NCI-H1105 (cell line): Measurements from ENCODE around the gene MPI.
"Not testable (repeated sequence)": the region's sequence is repeated elsewhere in the genome, so short reads cannot be mapped to it uniquely, and the experiment has no call there.

Experiments
- DNase-seq: peaks from one replicate; lab custom pipeline; 2025; lab: John Stamatoyannopoulos, UW

MPI gene

DNA sequence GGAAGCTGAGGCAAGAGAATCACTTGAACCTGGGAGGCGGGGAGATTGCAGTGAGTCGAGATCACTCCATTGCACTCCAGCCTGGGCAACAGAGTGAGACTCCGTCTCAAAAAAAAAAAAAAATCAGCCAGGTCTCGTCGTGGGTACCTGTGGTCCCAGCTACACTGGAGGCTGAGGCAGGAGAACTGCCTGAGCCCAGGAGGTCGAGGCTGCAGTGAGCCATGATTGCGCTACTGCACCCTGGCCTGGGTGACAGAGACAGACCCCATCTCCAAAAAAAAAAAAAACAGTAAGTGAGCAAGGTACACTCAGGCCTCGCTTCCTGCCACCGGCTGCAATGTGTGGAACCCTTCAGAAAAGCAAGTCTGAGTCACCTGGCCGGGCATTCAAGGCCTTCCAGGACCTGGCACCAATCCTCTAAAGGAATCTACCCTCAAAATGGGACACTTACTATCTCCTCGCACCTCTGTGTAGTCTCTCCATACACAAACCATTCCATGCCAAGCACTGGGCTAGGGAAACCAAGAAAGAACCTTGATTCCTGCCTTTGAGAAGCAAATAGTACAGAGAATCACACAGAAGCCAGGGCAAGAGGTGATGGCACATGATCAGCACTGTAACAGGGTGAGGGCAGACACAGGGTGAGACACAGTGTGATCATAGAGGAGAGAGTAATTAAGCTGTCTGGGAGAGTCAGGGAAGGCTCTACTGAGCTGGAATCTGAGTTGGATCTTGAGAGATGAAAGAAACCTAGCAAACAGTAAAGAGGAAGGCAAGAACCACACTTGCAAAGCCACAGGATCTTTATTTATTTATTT is 26.4 kb upstream of the MPI start:
- DNase-seq, result no peak

DNA sequence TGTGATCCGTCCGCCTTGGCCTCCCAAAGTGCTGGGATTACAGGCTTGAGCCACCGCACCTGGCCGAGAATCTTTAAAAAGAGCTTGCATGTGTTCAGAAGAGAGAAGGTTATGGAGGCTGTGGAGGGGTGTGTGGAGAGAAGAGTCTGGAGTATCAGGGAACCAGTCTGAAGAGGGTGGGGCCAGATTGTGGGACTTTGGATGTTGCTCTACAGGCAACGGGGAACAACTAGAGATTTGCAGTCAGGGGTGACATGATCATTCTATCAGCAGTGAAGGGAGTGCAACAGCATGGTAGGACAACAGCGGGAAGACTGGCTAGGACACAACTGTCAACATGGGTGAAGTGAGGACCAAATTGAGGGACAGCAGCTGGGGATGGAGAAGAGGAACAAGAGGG is 25.5 kb upstream of the MPI start:
- DNase-seq, result no peak

DNA sequence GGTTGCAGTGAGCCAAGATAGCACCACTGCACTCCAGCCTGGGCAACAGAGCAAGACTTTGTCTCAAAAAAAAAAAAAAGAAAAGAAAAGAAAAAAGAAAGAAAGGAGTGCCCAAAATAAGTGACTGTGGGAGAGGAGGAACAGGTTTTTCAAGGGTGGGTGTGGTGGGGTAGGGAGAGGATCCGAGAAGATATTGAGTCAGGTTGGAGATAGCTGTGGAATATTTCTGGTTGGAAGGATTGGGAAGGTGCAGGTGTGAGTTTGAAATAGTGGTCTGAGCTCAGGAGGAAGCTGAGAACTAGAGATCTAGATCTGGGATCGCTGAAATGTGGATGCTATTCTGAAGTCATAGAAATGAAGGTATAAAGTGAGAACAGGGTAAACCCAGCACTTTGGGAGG is 24.5 kb upstream of the MPI start:
- DNase-seq, result no peak

DNA sequence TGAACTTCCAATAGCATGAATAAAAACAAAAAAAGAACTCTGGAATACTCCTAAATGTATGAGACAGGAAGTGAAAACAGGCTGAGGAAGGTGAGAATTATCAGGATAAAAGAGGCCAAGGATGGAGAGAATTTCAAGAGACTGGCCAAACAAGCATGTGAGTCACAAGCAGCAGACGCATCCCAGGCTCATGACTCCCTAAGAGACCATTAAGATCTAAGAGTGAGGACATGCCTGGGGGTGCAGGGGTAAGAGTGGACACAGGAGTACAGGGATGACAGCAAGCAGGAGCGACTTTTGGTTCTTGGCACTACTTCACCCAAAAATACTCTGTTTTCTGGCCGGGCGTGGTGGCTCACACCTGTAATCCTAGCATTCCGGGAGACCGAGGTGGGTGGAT is 23.8 kb upstream of the MPI start:
- DNase-seq, result no peak

DNA sequence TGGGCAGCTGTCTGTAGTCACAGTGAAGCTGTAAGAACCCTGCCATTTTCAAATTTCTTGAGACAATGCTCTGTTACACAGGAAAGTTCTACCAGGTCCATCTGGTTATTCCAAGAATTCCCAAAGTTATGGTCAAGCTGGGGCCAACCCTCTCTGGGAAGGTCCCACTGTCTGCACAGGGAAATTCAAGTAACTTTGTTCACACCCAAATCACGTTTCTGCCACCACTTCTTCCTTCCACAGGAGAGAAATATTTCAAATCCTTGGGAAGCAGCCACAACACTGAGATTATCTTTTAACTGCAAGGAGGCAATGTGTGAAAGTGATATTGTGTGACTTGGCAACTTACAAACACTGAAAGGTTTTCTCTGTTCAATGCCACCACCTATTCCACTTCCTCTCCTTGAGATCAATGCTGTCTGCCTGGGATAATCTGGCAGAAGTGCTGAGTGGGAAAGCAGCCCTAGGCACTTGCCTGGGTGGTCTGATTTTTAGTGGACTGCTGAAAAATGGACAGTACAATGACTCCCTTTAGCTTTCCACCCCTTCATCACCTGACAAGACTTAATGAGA is 22.3 kb upstream of the MPI start:
- DNase-seq, result no peak

DNA sequence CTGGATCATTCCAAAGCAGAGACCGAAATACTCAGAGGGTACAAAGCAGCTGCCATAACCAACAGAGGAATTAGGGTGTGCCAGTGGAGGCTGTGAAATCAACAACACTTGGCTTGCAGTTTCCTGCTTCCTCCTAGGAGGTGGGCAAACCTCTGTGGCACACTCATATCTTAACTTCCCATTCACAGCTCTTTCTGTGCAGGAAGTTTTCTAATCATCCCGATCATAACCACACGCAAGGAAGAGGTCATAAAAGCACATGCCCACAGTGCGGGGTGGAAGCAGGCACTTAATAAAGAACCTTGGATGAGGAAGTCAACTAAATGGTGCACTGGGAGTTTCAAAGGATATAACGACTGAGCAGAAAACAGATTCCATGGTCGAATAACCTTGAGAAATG is 21.8 kb upstream of the MPI start:
- no peak for DNase-seq

DNA sequence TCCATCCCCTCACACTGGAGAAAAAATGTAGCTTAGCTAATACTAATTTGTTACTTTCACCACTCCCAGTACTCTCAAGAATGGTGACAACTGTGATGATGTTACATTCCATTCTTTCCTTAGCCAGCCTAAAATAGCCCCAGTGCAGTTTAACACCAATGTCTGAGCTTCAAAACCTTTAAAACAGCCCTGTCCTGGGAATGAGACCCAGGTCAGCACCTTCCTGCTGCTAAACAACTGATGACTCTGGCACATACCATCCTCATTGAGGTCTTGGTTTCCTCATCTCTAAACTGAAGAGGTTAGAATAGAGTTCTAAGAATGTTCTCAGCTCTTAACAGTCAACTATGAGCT is 20.5 kb upstream of the MPI start:
- no peak for DNase-seq

DNA sequence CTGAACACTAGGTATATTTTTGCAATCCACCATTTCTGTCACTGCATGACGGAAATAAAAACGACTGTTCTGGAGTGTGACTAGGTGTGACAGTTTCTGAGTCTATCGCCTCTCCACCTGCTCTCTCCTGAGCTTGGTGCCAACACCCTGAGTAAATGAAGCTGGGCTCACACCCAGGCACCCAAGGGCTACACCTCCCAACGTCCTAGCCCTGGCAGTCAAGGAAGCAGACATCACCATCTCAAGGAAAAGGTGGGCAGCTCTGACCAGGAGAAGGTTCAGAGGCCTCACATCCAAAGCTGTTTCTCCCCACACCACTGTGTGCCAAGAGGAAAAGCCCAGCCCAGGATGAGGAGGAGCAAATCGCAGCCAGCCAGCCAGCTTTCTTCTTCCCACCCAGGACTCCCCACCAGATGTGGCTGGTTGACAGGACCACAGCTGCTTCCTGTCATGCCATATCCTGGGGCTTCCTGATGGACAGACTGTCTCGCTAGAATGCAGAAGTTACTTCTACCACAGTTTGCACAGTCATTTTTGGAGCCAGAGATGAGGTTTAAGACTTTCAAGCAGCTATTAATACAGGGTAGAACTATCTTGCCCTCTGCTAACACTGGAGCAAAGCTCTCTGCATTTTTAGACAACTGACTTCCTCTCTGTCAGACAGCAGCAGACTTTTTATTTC is 20.0 kb upstream of the MPI start:
- no peak for DNase-seq

DNA sequence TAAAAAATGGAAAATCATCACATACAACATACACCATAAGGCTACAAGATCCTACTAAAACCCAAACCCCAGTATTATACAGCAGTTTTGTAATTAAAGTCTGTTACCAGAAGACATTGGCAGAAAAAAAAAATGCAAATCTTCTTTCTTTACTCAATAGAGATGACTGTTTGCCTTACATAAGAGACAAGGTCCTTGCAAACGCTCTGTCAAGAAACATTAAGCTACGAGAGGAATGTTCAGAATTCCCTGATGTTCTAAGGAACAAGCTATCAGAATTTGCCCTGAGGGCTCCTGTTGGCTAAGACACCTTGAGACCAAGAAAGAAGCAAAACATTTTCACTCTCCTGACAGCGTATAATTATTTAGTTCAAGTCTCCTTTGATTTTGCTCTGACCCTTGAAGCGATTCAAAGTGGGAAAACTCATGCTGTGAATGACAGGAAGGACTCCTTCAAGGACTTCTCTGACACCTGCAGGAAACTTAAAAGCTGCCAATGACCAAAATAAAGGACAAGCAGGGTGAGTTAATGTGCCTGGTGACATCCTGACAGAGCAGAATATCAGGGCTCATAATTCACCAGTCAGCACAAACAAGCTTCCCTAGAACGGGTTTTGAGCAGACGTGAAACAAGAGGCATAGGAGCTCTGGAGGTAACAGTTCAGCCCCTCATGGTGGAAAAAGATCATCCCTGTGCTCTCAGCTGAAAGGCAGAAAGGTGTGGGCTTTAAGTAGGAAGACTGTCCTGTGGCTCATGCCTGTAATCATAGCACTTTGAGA is 19.2 kb upstream of the MPI start:
- DNase-seq, result no peak

DNA sequence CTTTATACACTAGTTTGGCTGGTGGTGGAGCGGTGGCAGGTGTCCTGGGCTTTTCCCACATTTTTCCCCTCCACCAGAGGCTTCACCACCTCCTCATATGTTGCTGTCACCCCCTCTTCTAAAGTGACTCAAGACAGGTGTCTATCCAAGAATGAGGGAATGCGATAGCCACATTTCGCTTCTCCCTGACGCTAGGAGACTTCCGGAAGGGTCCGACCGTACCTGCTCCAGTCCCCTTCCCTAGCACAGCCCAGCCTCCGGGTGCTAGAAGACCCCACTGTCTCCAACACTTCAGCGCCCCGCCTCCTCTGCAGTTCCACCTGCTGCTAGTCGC is 17.2 kb upstream of the MPI start:
- no peak for DNase-seq

DNA sequence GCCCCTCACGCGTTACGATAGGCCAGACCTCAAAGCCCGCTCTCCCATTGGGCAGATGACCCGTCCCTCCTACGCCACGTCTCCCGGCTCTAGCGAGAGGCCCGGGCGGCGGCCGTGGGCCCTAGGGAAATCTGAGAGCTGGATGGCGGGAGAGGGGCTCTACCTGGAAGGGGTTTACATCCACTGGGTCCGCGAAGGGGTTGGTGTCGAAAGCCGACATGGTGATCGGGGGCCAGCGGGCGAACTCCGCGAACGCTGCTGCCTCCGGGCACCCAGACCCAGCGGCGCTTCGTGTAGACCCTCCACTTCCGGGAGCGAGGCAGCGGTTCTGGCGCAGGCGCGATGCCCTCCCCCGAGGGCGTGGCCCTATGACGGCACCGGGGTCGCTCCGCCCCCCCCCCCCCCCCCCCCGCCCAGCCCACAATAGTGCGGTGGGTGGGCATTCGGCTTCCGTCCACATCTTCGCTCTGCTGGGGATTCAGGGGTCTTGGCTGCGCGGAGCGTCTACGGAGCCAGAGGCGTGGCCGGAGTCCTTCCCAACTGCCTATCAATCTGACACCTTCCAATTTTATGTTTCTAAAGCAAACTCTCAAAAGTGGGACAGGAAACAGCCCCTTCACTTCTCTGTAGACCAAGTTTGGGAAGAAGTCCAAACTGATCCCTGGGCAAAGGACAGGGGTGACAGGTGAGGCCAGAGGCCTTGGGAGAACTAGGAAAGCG is 16.6 kb upstream of the MPI start, which contains the start of gene SCAMP2:
Gene SCAMP2 (minus strand): TSS at position 330 of the 720 bp plus-strand sequence. CDS start 110 bp downstream, at position 220.
- DNase-seq, result peak; percentile 83

DNA sequence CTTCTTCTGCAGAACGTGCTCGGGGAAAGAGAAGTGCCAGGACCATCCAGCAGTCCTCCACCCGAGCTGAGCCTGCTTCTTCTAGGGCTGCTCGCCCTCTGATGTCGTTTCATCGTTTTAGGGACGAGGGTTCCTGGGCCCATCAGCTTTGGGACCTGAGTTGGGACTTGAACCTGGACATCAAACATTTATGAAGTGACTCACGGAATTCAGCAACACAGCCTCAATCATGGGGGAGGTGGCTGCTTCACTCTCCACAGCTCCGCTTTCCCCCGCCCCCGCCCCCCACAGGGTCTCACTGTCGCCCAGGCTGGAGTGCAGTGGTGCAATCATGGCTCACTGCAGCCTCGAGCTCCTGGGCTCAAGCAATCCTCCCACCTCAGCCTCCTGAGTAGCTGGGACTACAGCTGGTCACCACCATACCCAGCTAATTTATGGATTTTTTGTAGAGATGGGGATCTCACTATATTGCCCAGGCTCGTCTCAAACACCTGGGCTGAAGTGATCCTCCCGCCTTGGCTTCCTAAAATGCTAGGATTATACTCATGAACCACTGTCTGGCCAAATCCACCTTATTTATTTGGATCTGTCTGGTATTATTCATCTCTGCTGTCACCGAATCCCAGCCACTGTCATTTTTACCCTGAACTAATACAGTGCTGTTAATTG is 16.0 kb upstream of the MPI start:
- DNase-seq, result no peak

DNA sequence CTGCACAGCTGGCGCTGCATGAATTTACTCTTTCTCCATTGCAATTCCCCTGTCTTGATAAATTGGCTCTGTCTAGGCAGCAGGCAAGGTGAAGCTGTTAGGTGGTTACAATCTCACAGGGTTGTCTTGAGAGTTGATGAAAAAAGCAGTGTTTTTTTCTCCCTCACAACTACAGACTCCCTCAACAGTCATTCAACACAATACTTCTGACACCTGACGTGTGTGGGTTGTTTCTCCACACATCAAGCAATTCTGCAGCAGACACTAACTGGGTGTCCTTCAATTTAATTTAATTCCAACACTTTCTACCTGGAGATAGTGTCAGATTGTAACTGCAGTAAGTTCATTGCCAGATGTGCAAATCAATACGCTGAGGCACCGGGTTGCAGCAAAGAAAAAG is 11.6 kb upstream of the MPI start:
- DNase-seq, result no peak

DNA sequence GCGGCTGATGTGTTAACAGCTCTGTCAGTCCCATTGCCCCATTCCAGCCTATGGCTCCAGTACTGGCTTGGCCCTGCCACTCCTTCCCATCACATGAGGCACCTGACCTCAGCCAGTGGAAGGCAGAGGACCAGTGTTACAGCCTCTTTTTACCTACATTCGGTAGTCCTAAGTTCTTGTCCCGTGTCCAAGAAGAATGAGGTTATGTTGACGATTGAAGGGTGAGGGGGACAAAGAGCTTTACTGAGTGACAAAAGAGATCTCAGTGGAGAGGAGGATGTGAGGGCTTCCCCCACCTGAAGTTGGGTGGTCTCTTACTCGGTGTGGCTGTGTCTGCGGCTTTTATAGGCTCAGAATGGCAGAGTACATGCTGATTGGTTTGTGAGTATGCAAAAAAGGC is 7.3 kb upstream of the MPI start:
- no peak for DNase-seq

DNA sequence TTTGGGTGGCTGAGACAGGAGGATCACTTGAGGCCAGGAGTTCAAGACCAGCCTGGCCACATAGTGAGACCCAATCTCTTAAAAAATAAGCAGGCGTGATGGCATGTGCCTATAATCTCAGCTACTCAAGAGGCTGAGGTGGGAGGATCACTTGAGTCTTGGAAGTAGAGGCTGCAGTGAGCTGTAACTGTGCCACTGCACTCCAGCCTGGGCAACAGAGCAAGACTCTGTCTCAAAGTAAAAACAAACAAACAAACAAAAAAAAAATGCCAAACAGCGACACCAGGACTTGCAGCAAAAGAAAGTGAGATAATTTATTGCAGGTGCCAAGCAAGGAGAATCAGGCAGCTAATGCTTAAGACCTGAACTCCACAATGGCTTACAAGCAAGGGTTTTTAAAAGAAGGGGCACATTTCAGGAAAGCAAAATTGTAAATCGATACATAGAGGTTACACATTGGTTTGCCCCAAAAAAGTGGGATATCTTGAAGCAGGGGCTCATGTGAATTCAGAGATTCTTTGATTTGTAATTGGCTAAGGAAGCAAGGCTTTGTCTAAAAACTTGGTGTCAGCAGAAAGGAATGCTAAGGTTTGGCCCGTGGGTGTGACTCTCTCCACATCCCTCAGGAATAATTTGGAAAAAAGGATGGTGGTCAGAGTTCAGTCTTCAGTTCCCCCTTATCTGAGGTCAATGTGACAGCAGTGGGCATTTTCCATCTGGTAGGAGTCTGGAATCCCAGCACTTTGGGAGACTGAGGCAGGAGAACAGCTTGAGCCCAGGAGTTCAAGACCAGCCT is 5.2 kb upstream of the MPI start:
- no peak for DNase-seq

DNA sequence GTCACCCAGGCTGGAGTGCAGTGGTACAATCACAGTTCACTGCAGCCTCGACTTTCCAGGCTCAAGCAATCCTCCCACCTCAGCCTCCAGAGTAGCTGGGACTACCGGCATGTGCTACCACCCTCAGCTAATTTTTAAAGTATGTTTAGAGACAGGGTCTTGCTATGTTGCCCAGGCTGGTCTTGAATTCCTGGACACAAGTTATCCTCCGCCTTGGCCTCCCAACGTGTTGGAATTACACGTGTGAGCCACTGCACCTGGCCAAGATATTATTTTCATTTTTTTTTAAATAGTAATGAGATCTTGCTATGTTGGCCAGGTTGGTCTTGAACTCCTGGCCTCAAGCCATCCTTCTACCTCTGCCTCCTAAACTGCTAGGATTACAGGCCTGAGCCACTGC is 4.4 kb upstream of the MPI start:
- no peak for DNase-seq

DNA sequence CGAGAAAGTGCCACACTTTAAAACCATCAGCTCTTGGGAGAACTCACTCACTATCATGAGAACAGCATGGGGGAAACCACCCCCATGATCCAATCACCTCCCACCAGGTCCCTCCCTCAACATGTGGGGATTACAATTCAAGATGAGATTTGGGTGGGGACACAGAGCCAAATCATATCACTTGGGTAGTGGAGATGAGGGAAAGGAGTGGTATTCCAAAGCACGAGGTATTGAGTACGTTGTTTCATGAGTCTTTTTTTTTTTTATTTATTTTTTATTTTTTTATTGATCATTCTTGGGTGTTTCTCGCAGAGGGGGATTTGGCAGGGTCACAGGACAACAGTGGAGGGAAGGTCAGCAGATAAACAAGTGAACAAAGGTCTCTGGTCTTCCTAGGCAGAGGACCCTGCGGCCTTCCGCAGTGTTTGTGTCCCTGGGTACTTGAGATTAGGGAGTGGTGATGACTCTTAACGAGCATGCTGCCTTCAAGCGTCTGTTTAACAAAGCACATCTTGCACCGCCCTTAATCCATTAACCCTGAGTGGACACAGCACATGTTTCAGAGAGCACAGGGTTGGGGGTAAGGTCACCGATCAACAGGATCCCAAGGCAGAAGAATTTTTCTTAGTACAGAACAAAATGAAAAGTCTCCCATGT is 2.2 kb upstream of the MPI start:
- not testable (repeated sequence) for DNase-seq

DNA sequence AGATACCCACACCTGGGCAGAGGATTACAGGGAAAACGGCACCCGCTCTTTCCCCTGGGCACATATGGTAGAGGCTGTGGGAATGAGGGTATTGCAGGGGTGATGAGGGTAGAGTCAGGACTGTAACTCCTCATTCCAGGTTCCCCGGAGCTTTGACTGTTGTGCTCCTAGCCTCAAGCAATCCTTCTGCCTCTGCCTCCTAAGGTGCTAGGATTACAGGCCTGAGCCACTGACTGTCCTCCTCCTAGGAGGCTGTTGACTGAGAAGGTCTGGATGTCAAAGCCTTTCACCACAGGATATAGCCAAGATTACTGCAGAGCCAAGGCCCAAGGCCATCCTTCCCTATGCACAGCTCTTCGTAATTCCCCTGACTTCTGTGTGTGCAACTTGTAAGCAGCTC is 1.1 kb upstream of the MPI start:
- no peak for DNase-seq

DNA sequence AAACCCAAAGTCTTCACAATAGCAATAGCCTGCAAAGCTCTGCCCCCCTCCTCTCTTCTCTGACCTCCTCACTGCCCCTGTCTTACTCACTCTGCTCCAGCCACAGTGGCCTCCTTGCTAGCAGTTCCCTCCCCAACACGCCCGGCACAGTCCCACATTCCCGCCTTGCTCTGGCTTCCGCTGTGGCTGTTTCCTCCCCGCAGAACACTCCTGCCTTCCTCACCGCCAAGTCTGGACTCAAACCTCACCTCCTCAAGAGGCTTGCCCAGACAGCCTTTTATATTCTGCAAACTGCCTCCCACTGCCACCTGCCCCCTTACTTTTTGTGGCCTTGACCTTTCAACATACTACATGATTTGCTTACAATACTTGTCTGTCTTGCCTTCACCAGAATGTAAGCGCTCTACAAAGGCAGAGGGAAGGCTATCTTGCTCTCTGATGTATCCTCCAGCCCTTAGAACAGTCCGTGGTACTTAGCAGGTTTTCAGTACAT is 406 bp upstream of the MPI start:
- no peak for DNase-seq

DNA sequence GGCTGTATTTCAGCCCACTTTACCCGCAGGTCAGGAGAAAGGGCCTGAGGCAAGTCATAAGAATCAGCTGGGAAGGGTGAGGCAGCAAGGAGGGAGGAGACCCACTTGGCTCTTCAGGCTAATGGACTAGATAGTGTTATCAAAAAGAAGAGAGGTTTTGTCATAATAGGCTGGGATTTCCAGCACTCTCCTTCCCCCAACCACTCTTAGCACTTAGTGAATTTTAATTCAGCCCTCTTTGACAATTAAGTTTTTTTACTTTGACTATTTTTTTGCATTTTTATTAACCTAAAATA is 771 bp downstream of the MPI start:
- DNase-seq, result no peak
